ENCODE results near the gene MAP2K4. TPM values are rescaled to one million over a fixed set of nuclear protein-coding genes. Genes with fewer than 3 reads are reported as not detected.

Gene MAP2K4
- total RNA-seq, 1 donor = 44.0 TPM

GRCh38 chr17:12094336-12094735 is 73.7 kb downstream of the MAP2K4 start:
- Histone ChIP-seq H3K9me3 (ENCODE audit: low read depth, low read length) (no peaks in the 10 kb centered on the region), H3K4me3 (ENCODE audit: low read length) (no peak overlapping the region), H3K27me3 (ENCODE audit: insufficient read depth, low read length) (no peaks in the 10 kb centered on the region), H3K4me1 (ENCODE audit: insufficient read depth, low read length) (no peaks in the 10 kb centered on the region)

- H3K4me3 ChIP-seq (ENCODE audit: low read length) = no peak overlapping the region
- no peaks in the 10 kb centered on the region for H3K9me3 ChIP-seq (ENCODE audit: low read depth, low read length)
- no peaks in the 10 kb centered on the region for H3K27me3 ChIP-seq (ENCODE audit: insufficient read depth, low read length)
- H3K4me1 ChIP-seq (ENCODE audit: insufficient read depth, low read length) = no peaks in the 10 kb centered on the region
Measured at GRCh38 chr17:12095522-12095921, 74.8 kb downstream of the MAP2K4 start.

- H3K4me1 ChIP-seq (ENCODE audit: insufficient read depth, low read length) = no peaks in the 10 kb centered on the region
- H3K4me3 ChIP-seq (ENCODE audit: low read length) = no peak overlapping the region
- H3K27me3 ChIP-seq (ENCODE audit: insufficient read depth, low read length) = no peaks in the 10 kb centered on the region
- no peaks in the 10 kb centered on the region for H3K9me3 ChIP-seq (ENCODE audit: low read depth, low read length)
Measured at GRCh38 chr17:12097326-12097725, 76.6 kb downstream of the MAP2K4 start.

DNA sequence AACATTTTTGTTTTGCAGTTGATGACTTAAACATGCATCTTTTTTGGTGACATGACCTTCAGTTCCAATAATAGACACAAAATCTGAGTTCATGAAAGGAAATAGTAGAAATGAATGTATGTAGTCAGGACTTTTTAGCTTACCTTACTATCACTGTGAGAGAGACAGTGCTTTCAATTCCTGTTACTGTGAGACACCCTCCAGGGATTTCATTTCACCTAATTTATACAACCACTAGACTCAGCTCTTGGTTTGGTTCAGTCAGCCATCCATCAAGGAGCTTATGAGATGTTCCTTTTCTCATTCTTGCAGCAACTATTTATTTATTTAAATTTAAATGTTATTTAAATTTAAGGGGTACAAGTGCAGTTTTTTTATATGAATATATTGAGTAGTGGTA is 77.9 kb downstream of the MAP2K4 start:
- Histone ChIP-seq H3K4me1 (ENCODE audit: insufficient read depth, low read length) (no peaks in the 10 kb centered on the region), H3K27me3 (ENCODE audit: insufficient read depth, low read length) (no peaks in the 10 kb centered on the region), H3K9me3 (ENCODE audit: low read depth, low read length) (no peaks in the 10 kb centered on the region), H3K4me3 (ENCODE audit: low read length) (no peak overlapping the region)

GRCh38 chr17:12099412-12099811 is 78.7 kb downstream of the MAP2K4 start:
- Histone ChIP-seq H3K4me1 (ENCODE audit: insufficient read depth, low read length) (no peaks in the 10 kb centered on the region), H3K27me3 (ENCODE audit: insufficient read depth, low read length) (no peaks in the 10 kb centered on the region), H3K4me3 (ENCODE audit: low read length) (no peak overlapping the region), H3K9me3 (ENCODE audit: low read depth, low read length) (no peaks in the 10 kb centered on the region)

- H3K4me1 ChIP-seq (ENCODE audit: insufficient read depth, low read length) = no peaks in the 10 kb centered on the region
- H3K27me3 ChIP-seq (ENCODE audit: insufficient read depth, low read length) = no peaks in the 10 kb centered on the region
- H3K4me3 ChIP-seq (ENCODE audit: low read length) = no peak overlapping the region
- no peaks in the 10 kb centered on the region for H3K9me3 ChIP-seq (ENCODE audit: low read depth, low read length)
Measured at GRCh38 chr17:12104831-12105230, 84.2 kb downstream of the MAP2K4 start.

DNA sequence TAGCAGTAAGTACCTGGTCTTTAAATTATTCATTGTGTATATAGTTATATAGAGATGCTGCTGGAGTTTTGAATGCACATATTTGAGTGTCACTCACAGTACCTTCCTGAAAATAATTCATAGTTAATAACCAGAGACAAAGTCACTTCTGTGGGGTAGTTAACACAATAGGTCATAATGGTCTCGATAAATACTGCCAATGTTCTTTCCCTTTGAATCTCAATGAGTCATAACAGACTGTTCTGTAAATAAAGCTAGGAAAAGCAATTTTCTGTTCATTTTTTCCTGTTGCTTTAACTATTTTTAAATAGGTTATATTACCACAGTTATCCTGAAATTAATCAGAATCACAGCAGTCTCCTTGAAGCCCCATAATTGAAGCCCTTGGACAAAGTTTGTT is 87.2 kb downstream of the MAP2K4 start:
- no peaks in the 10 kb centered on the region for H3K4me1 ChIP-seq (ENCODE audit: insufficient read depth, low read length)
- no peaks in the 10 kb centered on the region for H3K9me3 ChIP-seq (ENCODE audit: low read depth, low read length)

GRCh38 chr17:12110906-12111305 is 90.2 kb downstream of the MAP2K4 start:
- Histone ChIP-seq H3K27me3 (ENCODE audit: insufficient read depth, low read length) (no peaks in the 10 kb centered on the region), H3K9me3 (ENCODE audit: low read depth, low read length) (no peaks in the 10 kb centered on the region), H3K4me3 (ENCODE audit: low read length) (no peak overlapping the region), H3K4me1 (ENCODE audit: insufficient read depth, low read length) (no peaks in the 10 kb centered on the region)

More for the DNA sequence above, 87.2 kb downstream of the MAP2K4 start:
- H3K27me3 ChIP-seq (ENCODE audit: insufficient read depth, low read length) = no peaks in the 10 kb centered on the region
- no peak overlapping the region for H3K4me3 ChIP-seq (ENCODE audit: low read length)

- H3K4me1 ChIP-seq (ENCODE audit: insufficient read depth, low read length) = no peaks in the 10 kb centered on the region
- no peaks in the 10 kb centered on the region for H3K27me3 ChIP-seq (ENCODE audit: insufficient read depth, low read length)
- no peak overlapping the region for H3K4me3 ChIP-seq (ENCODE audit: low read length)
- no peaks in the 10 kb centered on the region for H3K9me3 ChIP-seq (ENCODE audit: low read depth, low read length)
Measured at GRCh38 chr17:12113156-12113555, 92.5 kb downstream of the MAP2K4 start.

- H3K27me3 ChIP-seq (ENCODE audit: insufficient read depth, low read length) = no peaks in the 10 kb centered on the region
- no peaks in the 10 kb centered on the region for H3K9me3 ChIP-seq (ENCODE audit: low read depth, low read length)
- no peak overlapping the region for H3K4me3 ChIP-seq (ENCODE audit: low read length)
- H3K4me1 ChIP-seq (ENCODE audit: insufficient read depth, low read length) = no peaks in the 10 kb centered on the region
Measured at GRCh38 chr17:12114686-12115418, 94.2 kb downstream of the MAP2K4 start.

DNA sequence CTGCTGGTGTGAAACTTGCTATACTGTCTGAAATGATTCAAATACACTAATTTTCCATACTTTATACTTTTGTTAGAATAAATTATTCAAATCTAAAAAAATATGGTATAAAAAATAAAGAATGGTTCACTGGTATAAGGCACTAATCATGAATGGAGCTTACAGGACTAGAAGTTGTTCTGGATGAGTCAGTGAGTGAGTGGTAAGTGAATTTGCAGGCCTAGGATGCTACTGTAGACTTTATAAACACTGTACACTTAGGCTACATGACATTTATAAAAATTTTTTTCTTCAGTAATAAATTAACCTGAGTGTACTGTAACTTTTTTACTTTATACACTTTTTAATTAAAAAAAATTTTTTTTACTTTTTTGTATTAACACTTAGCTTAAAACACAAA is 95.5 kb downstream of the MAP2K4 start:
- Histone ChIP-seq H3K4me1 (ENCODE audit: insufficient read depth, low read length) (no peaks in the 10 kb centered on the region), H3K9me3 (ENCODE audit: low read depth, low read length) (no peaks in the 10 kb centered on the region), H3K4me3 (ENCODE audit: low read length) (no peak overlapping the region), H3K27me3 (ENCODE audit: insufficient read depth, low read length) (no peaks in the 10 kb centered on the region)

DNA sequence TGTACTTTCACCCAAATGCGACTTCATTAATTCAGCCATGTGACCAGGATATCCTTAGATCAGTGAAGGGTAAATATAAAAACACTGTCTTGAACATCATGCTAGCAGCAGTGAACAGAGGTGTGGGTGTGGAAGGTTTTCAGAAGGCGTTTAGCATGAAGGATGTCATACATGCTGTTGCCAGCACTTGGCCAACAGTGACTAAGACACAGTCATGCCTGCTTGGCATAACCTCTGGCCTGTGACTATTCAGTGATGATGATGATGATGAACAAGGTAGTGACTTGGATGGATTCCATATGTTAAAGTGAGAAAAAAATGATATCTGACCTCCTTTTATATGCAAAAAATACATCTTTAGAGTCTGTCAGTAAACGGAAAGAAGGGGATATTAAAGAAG is 97.9 kb downstream of the MAP2K4 start:
- H3K9me3 ChIP-seq (ENCODE audit: low read depth, low read length) = no peaks in the 10 kb centered on the region
- no peaks in the 10 kb centered on the region for H3K27me3 ChIP-seq (ENCODE audit: insufficient read depth, low read length)
- no peaks in the 10 kb centered on the region for H3K4me1 ChIP-seq (ENCODE audit: insufficient read depth, low read length)
- H3K4me3 ChIP-seq (ENCODE audit: low read length) = no peak overlapping the region

DNA sequence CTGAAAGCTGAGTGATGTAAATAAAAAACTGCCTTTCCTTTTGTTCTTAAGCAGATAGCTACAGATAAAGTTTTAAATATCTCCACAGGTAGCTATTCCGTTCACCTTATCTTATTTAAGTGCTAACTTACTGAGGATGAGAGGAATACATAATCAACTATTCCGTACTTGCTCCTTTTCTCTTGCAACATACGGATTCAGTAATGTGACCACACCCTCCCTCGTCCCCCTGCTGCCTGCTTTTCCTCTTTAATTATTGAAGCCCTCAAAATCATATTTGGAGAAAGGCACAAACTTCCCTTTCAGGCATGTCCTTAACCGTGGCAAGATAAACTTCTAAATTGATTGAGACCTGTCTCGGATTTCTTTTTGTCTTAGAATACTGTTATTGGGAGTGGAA is 101.4 kb downstream of the MAP2K4 start:
- no peaks in the 10 kb centered on the region for H3K9me3 ChIP-seq (ENCODE audit: low read depth, low read length)
- H3K27me3 ChIP-seq (ENCODE audit: insufficient read depth, low read length) = no peaks in the 10 kb centered on the region
- H3K4me3 ChIP-seq (ENCODE audit: low read length) = no peak overlapping the region
- no peaks in the 10 kb centered on the region for H3K4me1 ChIP-seq (ENCODE audit: insufficient read depth, low read length)

GRCh38 chr17:12127177-12127576 is 106.5 kb downstream of the MAP2K4 start:
- Histone ChIP-seq H3K4me1 (ENCODE audit: insufficient read depth, low read length) (no peaks in the 10 kb centered on the region), H3K9me3 (ENCODE audit: low read depth, low read length) (no peaks in the 10 kb centered on the region), H3K27me3 (ENCODE audit: insufficient read depth, low read length) (no peaks in the 10 kb centered on the region), H3K4me3 (ENCODE audit: low read length) (no peak overlapping the region)

DNA sequence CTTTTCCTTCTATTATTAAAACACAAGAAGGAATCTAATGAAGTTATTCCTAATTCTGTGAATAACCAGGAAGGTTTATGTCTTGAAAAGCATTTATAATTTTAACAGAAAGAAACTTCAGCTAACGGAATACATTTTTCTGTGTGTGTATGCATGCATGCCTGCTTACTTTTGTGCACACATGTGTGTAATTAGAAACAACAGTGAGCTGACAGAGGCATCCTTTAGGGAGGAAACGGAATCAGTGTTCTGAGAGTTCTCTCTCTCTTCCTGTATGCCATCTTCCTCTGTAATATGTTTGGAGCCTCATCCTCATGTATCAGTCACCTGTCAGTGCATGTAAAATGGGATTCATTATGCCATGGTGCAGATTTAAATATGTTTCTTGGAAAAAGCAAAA is 107.0 kb downstream of the MAP2K4 start:
- Histone ChIP-seq H3K4me1 (ENCODE audit: insufficient read depth, low read length) (no peaks in the 10 kb centered on the region), H3K4me3 (ENCODE audit: low read length) (no peak overlapping the region), H3K9me3 (ENCODE audit: low read depth, low read length) (no peaks in the 10 kb centered on the region), H3K27me3 (ENCODE audit: insufficient read depth, low read length) (no peaks in the 10 kb centered on the region)

- H3K4me3 ChIP-seq (ENCODE audit: low read length) = no peak overlapping the region
- no peaks in the 10 kb centered on the region for H3K9me3 ChIP-seq (ENCODE audit: low read depth, low read length)
- H3K27me3 ChIP-seq (ENCODE audit: insufficient read depth, low read length) = no peaks in the 10 kb centered on the region
- no peaks in the 10 kb centered on the region for H3K4me1 ChIP-seq (ENCODE audit: insufficient read depth, low read length)
Measured at GRCh38 chr17:12128946-12129345, 108.3 kb downstream of the MAP2K4 start.

All from mononuclear cell (primary cell).